ENCODE results near the gene REPIN1.
"Not testable (repeated sequence)": the region's sequence is repeated elsewhere in the genome, so short reads cannot be mapped to it uniquely, and the experiment has no call there.

Gene REPIN1

GRCh38 chr7:150376560-150376959, 7.9 kb downstream of the REPIN1 start:
- no peak for DNase-seq (ENCODE audit: low spot score)

GRCh38 chr7:150377196-150377595, 8.6 kb downstream of the REPIN1 start:
- DNase-seq (ENCODE audit: low spot score) = no peak

GRCh38 chr7:150377635-150378034, 9.0 kb downstream of the REPIN1 start:
- no peak for DNase-seq (ENCODE audit: low spot score)

GRCh38 chr7:150378115-150378852, 9.7 kb downstream of the REPIN1 start:
- DNase-seq (ENCODE audit: low spot score) = peak; percentile 55

GRCh38 chr7:150378853-150379440, 10.3 kb downstream of the REPIN1 start, which contains the start of gene ZNF775:
Gene ZNF775 (plus strand): TSS chr7:150379330. CDS start chr7:150388471, 9,141 bp downstream.
- peak; percentile 93 for DNase-seq (ENCODE audit: low spot score)

GRCh38 chr7:150379441-150380379, 11.1 kb downstream of the REPIN1 start:
- no peak for DNase-seq (ENCODE audit: low spot score)

GRCh38 chr7:150380463-150380862, 11.8 kb downstream of the REPIN1 start:
- DNase-seq (ENCODE audit: low spot score) = no peak

- no peak for DNase-seq (ENCODE audit: low spot score)
These were observed 12.5 kb downstream of the REPIN1 start for GRCh38 chr7:150381096-150381495.

GRCh38 chr7:150381785-150382122, 13.1 kb downstream of the REPIN1 start:
- DNase-seq (ENCODE audit: low spot score) = no peak

- no peak for DNase-seq (ENCODE audit: low spot score)
These were observed 13.7 kb downstream of the REPIN1 start for GRCh38 chr7:150382123-150382843.

- DNase-seq (ENCODE audit: low spot score) = no peak
These were observed 14.2 kb downstream of the REPIN1 start for GRCh38 chr7:150382844-150383225.

GRCh38 chr7:150383710-150384397, 15.2 kb downstream of the REPIN1 start:
- no peak for DNase-seq (ENCODE audit: low spot score)

- DNase-seq (ENCODE audit: low spot score) = no peak
These were observed 16.0 kb downstream of the REPIN1 start for GRCh38 chr7:150384406-150385301.

- DNase-seq (ENCODE audit: low spot score) = no peak
These were observed 16.7 kb downstream of the REPIN1 start for GRCh38 chr7:150385302-150385723.

- DNase-seq (ENCODE audit: low spot score) = not testable (repeated sequence)
These were observed 17.3 kb downstream of the REPIN1 start for GRCh38 chr7:150385884-150386283.

GRCh38 chr7:150388306-150388705, 19.7 kb downstream of the REPIN1 start:
- no peak for DNase-seq (ENCODE audit: low spot score)

- DNase-seq (ENCODE audit: low spot score) = no peak
These were observed 20.3 kb downstream of the REPIN1 start for GRCh38 chr7:150388709-150389531.

- no peak for DNase-seq (ENCODE audit: low spot score)
These were observed 20.9 kb downstream of the REPIN1 start for GRCh38 chr7:150389532-150389816.

GRCh38 chr7:150390205-150390604, 21.6 kb downstream of the REPIN1 start:
- no peak for DNase-seq (ENCODE audit: low spot score)

GRCh38 chr7:150393325-150393724, 24.7 kb downstream of the REPIN1 start:
- no peak for DNase-seq (ENCODE audit: low spot score)
